ENCODE data around the gene HLA-C. TPM values are rescaled to one million over a fixed set of nuclear protein-coding genes. Genes with fewer than 3 reads are reported as not detected.
"Not testable (repeated sequence)": the region's sequence is repeated elsewhere in the genome, so short reads cannot be mapped to it uniquely, and the experiment has no call there.

The HLA-C gene
- total RNA-seq, 1 experiment from 2014 or later: 333 TPM

DNA sequence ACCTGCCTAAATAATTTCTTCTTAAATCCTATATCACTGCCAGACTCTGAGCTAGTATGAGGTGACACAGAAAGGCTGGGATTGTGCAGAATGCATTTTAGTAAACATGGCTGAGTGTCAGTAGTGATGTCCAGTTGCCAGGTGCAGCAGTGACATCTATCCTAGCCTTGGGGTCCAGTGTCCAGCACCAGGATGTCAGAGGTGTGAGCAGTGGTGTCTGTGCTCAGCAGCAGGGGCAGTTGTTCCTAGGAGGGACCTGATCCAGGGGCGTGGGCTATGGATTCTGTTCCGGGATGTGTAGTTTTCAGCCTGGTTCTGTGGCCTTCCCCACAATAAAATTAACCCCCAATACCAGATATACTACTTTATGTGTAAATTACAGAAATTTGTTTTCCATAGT is 6.0 kb downstream of the HLA-C start (continued):
- TF ChIP-seq, protein P1, sequence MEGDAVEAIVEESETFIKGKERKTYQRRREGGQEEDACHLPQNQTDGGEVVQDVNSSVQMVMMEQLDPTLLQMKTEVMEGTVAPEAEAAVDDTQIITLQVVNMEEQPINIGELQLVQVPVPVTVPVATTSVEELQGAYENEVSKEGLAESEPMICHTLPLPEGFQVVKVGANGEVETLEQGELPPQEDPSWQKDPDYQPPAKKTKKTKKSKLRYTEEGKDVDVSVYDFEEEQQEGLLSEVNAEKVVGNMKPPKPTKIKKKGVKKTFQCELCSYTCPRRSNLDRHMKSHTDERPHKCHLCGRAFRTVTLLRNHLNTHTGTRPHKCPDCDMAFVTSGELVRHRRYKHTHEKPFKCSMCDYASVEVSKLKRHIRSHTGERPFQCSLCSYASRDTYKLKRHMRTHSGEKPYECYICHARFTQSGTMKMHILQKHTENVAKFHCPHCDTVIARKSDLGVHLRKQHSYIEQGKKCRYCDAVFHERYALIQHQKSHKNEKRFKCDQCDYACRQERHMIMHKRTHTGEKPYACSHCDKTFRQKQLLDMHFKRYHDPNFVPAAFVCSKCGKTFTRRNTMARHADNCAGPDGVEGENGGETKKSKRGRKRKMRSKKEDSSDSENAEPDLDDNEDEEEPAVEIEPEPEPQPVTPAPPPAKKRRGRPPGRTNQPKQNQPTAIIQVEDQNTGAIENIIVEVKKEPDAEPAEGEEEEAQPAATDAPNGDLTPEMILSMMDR (IDR thresholded peaks at IDR 0.05 in 2 of 3, conservative IDR thresholded peaks at IDR 0.05 in 1 of 3; ENCODE audit: borderline replicate concordance in 1 of 3, insufficient read depth in 1 of 3, low read depth in 2 of 3, low read length in 2 of 3): no peak
- no peak for TF ChIP-seq CEBPB (IDR thresholded peaks at IDR 0.05; ENCODE audit: low read depth)
- no peak for TF ChIP-seq YY1 (IDR thresholded peaks at IDR 0.05; ENCODE audit: extremely low read depth, insufficient replicate concordance, low read depth, low read length)
- TF ChIP-seq, protein P2, sequence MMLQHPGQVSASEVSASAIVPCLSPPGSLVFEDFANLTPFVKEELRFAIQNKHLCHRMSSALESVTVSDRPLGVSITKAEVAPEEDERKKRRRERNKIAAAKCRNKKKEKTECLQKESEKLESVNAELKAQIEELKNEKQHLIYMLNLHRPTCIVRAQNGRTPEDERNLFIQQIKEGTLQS (IDR thresholded peaks at IDR 0.05): no peak
- no peak for TF ChIP-seq CBX3 (IDR thresholded peaks at IDR 0.05; ENCODE audit: low read depth)
- TF ChIP-seq, protein P3, sequence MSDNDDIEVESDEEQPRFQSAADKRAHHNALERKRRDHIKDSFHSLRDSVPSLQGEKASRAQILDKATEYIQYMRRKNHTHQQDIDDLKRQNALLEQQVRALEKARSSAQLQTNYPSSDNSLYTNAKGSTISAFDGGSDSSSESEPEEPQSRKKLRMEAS (IDR thresholded peaks at IDR 0.05): no peak

DNA sequence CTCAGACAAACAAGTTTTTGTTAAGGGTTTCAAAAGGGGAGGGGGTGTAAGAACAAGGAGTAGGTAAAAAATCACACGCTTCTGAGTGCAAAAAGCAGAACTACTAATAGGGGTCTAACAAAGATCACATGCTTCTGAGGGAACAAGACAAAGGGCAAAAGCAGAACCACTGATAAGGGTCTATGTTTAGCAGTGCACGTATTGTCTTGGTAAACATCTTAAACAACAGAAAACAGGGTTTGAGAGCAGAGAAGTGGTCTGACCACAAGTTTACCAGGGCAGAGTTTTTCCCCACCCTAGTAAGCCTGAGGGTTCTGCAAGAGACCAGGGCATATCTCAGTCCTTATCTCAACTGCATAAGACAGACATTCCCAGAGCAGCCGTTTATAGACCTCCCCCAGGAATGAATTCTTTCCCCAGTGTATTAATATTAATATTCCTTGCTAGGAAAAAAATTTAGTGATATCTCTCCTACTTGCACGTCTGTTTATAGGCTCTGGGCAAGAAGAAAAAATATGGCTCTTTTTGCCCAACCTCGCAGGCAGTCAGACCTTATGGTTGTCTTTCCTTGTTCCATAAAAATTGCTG is 8.5 kb downstream of the HLA-C start:
- BruUV-seq (replicated peaks); H3K36me3 ChIP-seq (ENCODE audit: control insufficient read depth in 1 of 2, insufficient read depth in 2 of 2, low read length in 2 of 2); POLR2A ChIA-PET; H4K20me1 ChIP-seq (ENCODE audit: insufficient read depth); CTCF ChIA-PET; H3K4me2 ChIP-seq (ENCODE audit: low read length); DNase-seq (ENCODE audit: low read depth, low spot score); H3K4me3 ChIP-seq (replicated peaks in 1 of 2; ENCODE audit: low read depth in 1 of 2, low read length in 2 of 2); H3K4me1 ChIP-seq (ENCODE audit: control insufficient read depth in 1 of 2, insufficient read depth in 2 of 2, low read length in 2 of 2); H3K9ac ChIP-seq (ENCODE audit: low read length); H3K9me3 ChIP-seq (ENCODE audit: control insufficient read depth in 1 of 2, insufficient read depth in 1 of 2, low read depth in 1 of 2, low read length in 2 of 2); intact Hi-C loops (cut with micrococcal nuclease); H3K9me2 ChIP-seq (ENCODE audit: insufficient read depth); RAD21 ChIA-PET (ENCODE audit: low non-redundant PET in 1 of 2, low total read pairs in 2 of 2, uncharacterized antibody in 2 of 2, unreplicated experiment in 2 of 2); H3K27me3 ChIP-seq (ENCODE audit: insufficient read depth, low read length); ATAC-seq; H3K79me2 ChIP-seq (ENCODE audit: insufficient read depth, low read length); H3K27ac ChIP-seq (ENCODE audit: low read depth, low read length); H2AFZ ChIP-seq (ENCODE audit: low read depth, low read length, poor library complexity, severe bottlenecking): not testable (repeated sequence)

DNA sequence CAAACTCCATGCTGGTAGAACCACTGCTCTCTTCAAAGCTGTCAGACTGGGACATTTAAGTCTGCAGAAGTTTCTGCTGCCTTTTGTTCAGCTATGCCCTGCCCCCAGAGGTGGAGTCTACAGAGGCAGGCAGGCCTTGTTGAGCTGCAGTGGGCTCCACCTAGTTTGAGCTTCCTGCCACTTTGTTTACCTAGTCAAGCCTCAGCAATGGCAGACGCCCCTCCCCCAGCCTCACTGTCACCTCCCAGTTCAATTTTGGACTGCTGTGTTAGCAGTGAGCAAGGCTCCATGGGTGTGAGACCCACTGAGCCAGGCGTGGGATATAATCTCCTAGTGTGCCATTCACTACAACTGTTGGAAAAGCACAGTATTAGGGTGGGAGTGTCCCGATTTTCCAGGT is 11.9 kb downstream of the HLA-C start:
- intact Hi-C loops (cut with micrococcal nuclease); RAD21 ChIA-PET (ENCODE audit: low non-redundant PET in 1 of 2, low total read pairs in 2 of 2, uncharacterized antibody in 2 of 2, unreplicated experiment in 2 of 2); H4K20me1 ChIP-seq (ENCODE audit: insufficient read depth); ATAC-seq; H3K27me3 ChIP-seq (ENCODE audit: insufficient read depth, low read length); H3K9ac ChIP-seq (ENCODE audit: low read length); H3K79me2 ChIP-seq (ENCODE audit: insufficient read depth, low read length); DNase-seq (ENCODE audit: low read depth, low spot score); H3K9me3 ChIP-seq (ENCODE audit: control insufficient read depth in 1 of 2, insufficient read depth in 1 of 2, low read depth in 1 of 2, low read length in 2 of 2); H3K4me3 ChIP-seq (replicated peaks in 1 of 2; ENCODE audit: low read depth in 1 of 2, low read length in 2 of 2); H3K4me2 ChIP-seq (ENCODE audit: low read length); CTCF ChIA-PET; H3K36me3 ChIP-seq (ENCODE audit: control insufficient read depth in 1 of 2, insufficient read depth in 2 of 2, low read length in 2 of 2); H3K4me1 ChIP-seq (ENCODE audit: control insufficient read depth in 1 of 2, insufficient read depth in 2 of 2, low read length in 2 of 2); H3K9me2 ChIP-seq (ENCODE audit: insufficient read depth); BruUV-seq (replicated peaks); H3K27ac ChIP-seq (ENCODE audit: low read depth, low read length); H2AFZ ChIP-seq (ENCODE audit: low read depth, low read length, poor library complexity, severe bottlenecking); POLR2A ChIA-PET: not testable (repeated sequence)
